ENCODE results near the gene BRIP1. TPM values are rescaled to one million over a fixed set of nuclear protein-coding genes. Genes with fewer than 3 reads are reported as not detected.

The BRIP1 gene
- total RNA-seq, 2 donors from 2014 or later, result 1.3 to 3.9 TPM

DNA sequence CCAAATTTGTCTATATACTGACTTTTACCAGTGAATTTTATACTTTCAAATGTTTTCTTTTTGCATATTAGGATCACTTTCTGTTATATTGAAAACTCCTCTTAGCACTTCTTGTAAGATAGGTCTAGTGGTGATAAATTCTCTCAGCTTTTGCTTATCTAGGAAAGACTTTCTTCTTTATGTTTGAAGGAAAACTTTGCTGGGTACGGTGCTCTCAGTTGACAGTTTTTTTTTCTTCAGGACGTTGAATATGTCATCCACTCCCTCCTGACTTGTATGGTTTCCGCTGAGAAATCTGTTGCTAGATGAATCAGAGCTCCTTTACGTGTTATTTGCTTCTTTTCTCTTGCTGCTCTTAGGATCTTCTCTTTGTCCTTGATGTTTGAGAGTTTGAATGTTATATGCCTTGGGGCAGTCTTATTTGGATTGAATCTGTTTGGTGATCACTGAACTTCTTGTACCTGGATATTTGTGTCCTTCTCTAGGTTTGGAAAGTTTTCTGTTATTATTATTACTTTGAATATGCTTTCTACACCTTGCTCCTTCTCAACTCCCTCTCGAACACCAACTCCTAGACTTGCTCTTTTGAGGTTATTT, 228.3 kb downstream of the BRIP1 start:
- DNase-seq (ENCODE audit: low spot score), result no peak
- no peaks in the 10 kb centered on the region for H3K36me3 ChIP-seq
- no peaks in the 10 kb centered on the region for H3K9me3 ChIP-seq
- H3K27ac ChIP-seq, result no peak overlapping the region
- H3K4me3 ChIP-seq, result no peak overlapping the region
- no peaks in the 10 kb centered on the region for H3K27me3 ChIP-seq (replicated peaks; ENCODE audit: insufficient read depth)
- intact Hi-C loops (cut with DNase I), result no loop called here
- no peaks in the 10 kb centered on the region for H3K4me1 ChIP-seq (replicated peaks)
- WGBS, result 83% methylated on average over 5 of the region's 5 CpGs
- no peak for TF ChIP-seq POLR2A (IDR thresholded peaks at IDR 0.05)
- TF ChIP-seq, protein P1, sequence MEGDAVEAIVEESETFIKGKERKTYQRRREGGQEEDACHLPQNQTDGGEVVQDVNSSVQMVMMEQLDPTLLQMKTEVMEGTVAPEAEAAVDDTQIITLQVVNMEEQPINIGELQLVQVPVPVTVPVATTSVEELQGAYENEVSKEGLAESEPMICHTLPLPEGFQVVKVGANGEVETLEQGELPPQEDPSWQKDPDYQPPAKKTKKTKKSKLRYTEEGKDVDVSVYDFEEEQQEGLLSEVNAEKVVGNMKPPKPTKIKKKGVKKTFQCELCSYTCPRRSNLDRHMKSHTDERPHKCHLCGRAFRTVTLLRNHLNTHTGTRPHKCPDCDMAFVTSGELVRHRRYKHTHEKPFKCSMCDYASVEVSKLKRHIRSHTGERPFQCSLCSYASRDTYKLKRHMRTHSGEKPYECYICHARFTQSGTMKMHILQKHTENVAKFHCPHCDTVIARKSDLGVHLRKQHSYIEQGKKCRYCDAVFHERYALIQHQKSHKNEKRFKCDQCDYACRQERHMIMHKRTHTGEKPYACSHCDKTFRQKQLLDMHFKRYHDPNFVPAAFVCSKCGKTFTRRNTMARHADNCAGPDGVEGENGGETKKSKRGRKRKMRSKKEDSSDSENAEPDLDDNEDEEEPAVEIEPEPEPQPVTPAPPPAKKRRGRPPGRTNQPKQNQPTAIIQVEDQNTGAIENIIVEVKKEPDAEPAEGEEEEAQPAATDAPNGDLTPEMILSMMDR (IDR thresholded peaks at IDR 0.05), result no peak
- TF ChIP-seq POLR2AphosphoS5 (IDR thresholded peaks at IDR 0.05), result no peak

GRCh38 chr17:61634011-61634539, 229.3 kb downstream of the BRIP1 start:
- H3K27ac ChIP-seq, result no peak overlapping the region
- intact Hi-C loops (cut with DNase I), result no loop called here
- no peaks in the 10 kb centered on the region for H3K4me1 ChIP-seq (replicated peaks)
- no peaks in the 10 kb centered on the region for H3K9me3 ChIP-seq
- H3K36me3 ChIP-seq, result no peaks in the 10 kb centered on the region
- no peak for DNase-seq (ENCODE audit: low spot score)
- TF ChIP-seq, protein P1 (IDR thresholded peaks at IDR 0.05), result no peak
- no peak for TF ChIP-seq POLR2A (IDR thresholded peaks at IDR 0.05)
- TF ChIP-seq POLR2AphosphoS5 (IDR thresholded peaks at IDR 0.05), result no peak
- no peaks in the 10 kb centered on the region for H3K27me3 ChIP-seq (replicated peaks; ENCODE audit: insufficient read depth)
- no peak overlapping the region for H3K4me3 ChIP-seq

- Histone ChIP-seq H3K9me3 (no peaks in the 10 kb centered on the region), H3K4me1 (replicated peaks) (no peaks in the 10 kb centered on the region), H3K36me3 (no peaks in the 10 kb centered on the region), H3K27me3 (replicated peaks; ENCODE audit: insufficient read depth) (no peaks in the 10 kb centered on the region), H3K27ac (no peak overlapping the region), H3K4me3 (no peak overlapping the region)
- TF ChIP-seq, protein P1 (IDR thresholded peaks at IDR 0.05), result no peak
- no peak for TF ChIP-seq POLR2AphosphoS5 (IDR thresholded peaks at IDR 0.05)
- TF ChIP-seq POLR2A (IDR thresholded peaks at IDR 0.05), result no peak
- WGBS, result 90% methylated on average over 1 of the region's 1 CpG
- intact Hi-C loops (cut with DNase I), result no loop called here
- no peak for DNase-seq (ENCODE audit: low spot score)
Measured at GRCh38 chr17:61632826-61633225, 230.5 kb downstream of the BRIP1 start.

DNA sequence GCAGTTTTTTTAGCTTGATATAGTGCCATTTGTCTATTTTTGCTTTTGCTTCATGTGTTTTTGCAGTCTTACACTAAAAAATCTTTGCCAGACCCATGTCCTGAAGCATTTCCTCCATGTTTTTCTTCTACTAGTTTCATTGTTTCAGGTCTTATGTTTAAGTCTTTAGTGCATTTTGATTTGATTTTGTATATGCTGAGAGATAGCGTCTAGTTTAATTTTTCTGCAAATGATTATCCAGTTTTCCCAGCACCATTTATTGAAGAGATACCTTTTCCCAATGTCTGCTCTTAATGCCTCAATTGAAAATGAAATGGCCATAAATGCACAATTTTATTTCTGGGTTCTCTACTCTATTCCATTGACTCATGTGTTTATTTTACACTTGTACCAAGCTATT, 231.5 kb downstream of the BRIP1 start:
- no peak for DNase-seq (ENCODE audit: low spot score)
- Histone ChIP-seq H3K4me1 (replicated peaks) (no peaks in the 10 kb centered on the region), H3K27me3 (replicated peaks; ENCODE audit: insufficient read depth) (no peaks in the 10 kb centered on the region), H3K36me3 (no peaks in the 10 kb centered on the region), H3K9me3 (no peaks in the 10 kb centered on the region), H3K4me3 (no peak overlapping the region), H3K27ac (no peak overlapping the region)
- no peak for TF ChIP-seq POLR2AphosphoS5 (IDR thresholded peaks at IDR 0.05)
- no peak for TF ChIP-seq POLR2A (IDR thresholded peaks at IDR 0.05)
- TF ChIP-seq, protein P1 (IDR thresholded peaks at IDR 0.05), result no peak
- 65% methylated on average over 1 of the region's 1 CpG for WGBS
- intact Hi-C loops (cut with DNase I), result no loop called here

Small RNAs within 50 kb of the gene (small RNA-seq; reads per million reads assigned to genes)
- gene RF00019, result 0 reads per million in 2 donors

Other genes starting within 250 kb of the BRIP1 start
- 10 to 100 TPM; 11.7 to 21.9 TPM for gene INTS2, start 64.5 kb upstream of the BRIP1 start, total RNA-seq
- gene MED13, start 201.8 kb upstream of the BRIP1 start, total RNA-seq, result 10 to 100 TPM; 45.4 to 72.1 TPM

Measured in prostate gland (tissue), 2 donors.